GM12878 (cell line): ENCODE results near the gene PCF11. TPM values are rescaled to one million over a fixed set of nuclear protein-coding genes. Genes with fewer than 3 reads are reported as not detected.

Experiments
- ATAC-seq: fragments of 200-7000 bp; cut with Tn5 transposase; 3 replicates; pipeline ENCODE4 v1.9.1; 2020; ENCODE audit warnings: mild to moderate bottlenecking, moderate library complexity
- BruUV-seq: library from RNA; stranded (reverse); fragments of 400-500 nt; replicated peaks from 2 replicates; lab custom pipeline; 2021; lab: Mats Ljungman, UMichigan
- CTCF ChIA-PET: fragments of 300-600 bp; sonication (Branson Sonifier 250); formaldehyde crosslinking; extraction: SDS; loops from one replicate; lab custom pipeline; 2021; ENCODE audit warnings: inconsistent platforms; lab: Yijun Ruan, JAX
- POLR2A ChIA-PET: fragments of 350-600 bp; formaldehyde crosslinking; extraction: SDS; loops from one replicate; lab custom pipeline; 2021; ENCODE audit warnings: inconsistent platforms; lab: Charles Lee
- RAD21 ChIA-PET: fragments of 300-600 bp; sonication (Branson Sonifier 250); formaldehyde crosslinking; loops from one replicate; lab custom pipeline; 2023; ENCODE audit warnings: antibody characterized with exemption; ENCODE audit not compliant: unreplicated experiment; lab: Charles Lee
- SMC1A ChIA-PET: fragments of 300-600 bp; sonication (Branson Sonifier 250); formaldehyde crosslinking; loops from one replicate; lab custom pipeline; 2023; ENCODE audit not compliant: unreplicated experiment, uncharacterized antibody; lab: Charles Lee
- DNase-seq: peaks from one replicate; pipeline ENCODE4 v3.0.0-alpha.2; 2011; ENCODE audit warnings: low read depth, low spot score
- FAIRE-seq: peaks from 3 replicates; lab custom pipeline; 2011; peaks lifted over from hg19 to GRCh38; lab: Jason Lieb, UNC
- H2AFZ ChIP-seq: 2 replicates; pipeline ENCODE4 v1.6.0; 2011; ENCODE audit warnings: low read depth, low read length, control low read depth; ENCODE audit not compliant: control insufficient read depth
- H3K27ac ChIP-seq: 2 replicates; pipeline ENCODE4 v1.5.1; 2011; ENCODE audit warnings: control low read depth; ENCODE audit not compliant: control insufficient read depth, insufficient read depth
- H3K27me3 ChIP-seq, 2 experiments: replicated peaks in 1 of 2; 2 replicates each; pipeline versions ENCODE4 v1.6.0 to v1.6.1; 2011; ENCODE audit warnings: low read length in 1 of 2; ENCODE audit not compliant: control insufficient read depth in 2 of 2, insufficient read depth in 2 of 2
- H3K36me3 ChIP-seq, 2 experiments: 2 replicates each; pipeline ENCODE4 v1.5.1; 2011; ENCODE audit warnings: low read length in 1 of 2; ENCODE audit not compliant: control insufficient read depth in 2 of 2, insufficient read depth in 2 of 2
- H3K4me1 ChIP-seq: 2 replicates; pipeline ENCODE4 v1.6.1; 2011; ENCODE audit warnings: mild to moderate bottlenecking, low read length, moderate library complexity, mixed read lengths; ENCODE audit not compliant: control insufficient read depth, insufficient read depth
- H3K4me2 ChIP-seq: 2 replicates; pipeline ENCODE4 v1.6.0; 2011; ENCODE audit warnings: control low read depth; ENCODE audit not compliant: control insufficient read depth, insufficient read depth
- H3K4me3 ChIP-seq: fragments of 200-600 bp; sonication (generic); 2 replicates; pipeline ENCODE4 v1.5.1; 2016
- H3K79me2 ChIP-seq: 2 replicates; pipeline ENCODE4 v1.6.0; 2011; ENCODE audit warnings: low read length; ENCODE audit not compliant: control insufficient read depth, insufficient read depth
- H3K9ac ChIP-seq: 2 replicates; pipeline ENCODE4 v1.8.0; 2011; ENCODE audit warnings: low read length, control low read depth, mixed read lengths; ENCODE audit not compliant: control insufficient read depth, insufficient read depth
- H3K9me3 ChIP-seq: replicated peaks from 3 replicates; pipeline ENCODE4 v1.5.1; 2011; ENCODE audit warnings: mild to moderate bottlenecking, low read length; ENCODE audit not compliant: control insufficient read depth, insufficient read depth
- H4K20me1 ChIP-seq: 2 replicates; pipeline ENCODE4 v1.6.0; 2011; ENCODE audit not compliant: control insufficient read depth, insufficient read depth
- ATF7 ChIP-seq: fragments of 450-650 bp; IDR thresholded peaks from 2 replicates; pipeline ENCODE4 v1.6.1; 2016; ENCODE audit warnings: low read depth, mild to moderate bottlenecking
- BACH1 ChIP-seq: fragments of 450-650 bp; IDR thresholded peaks from 2 replicates; pipeline ENCODE4 v1.6.1; 2017; ENCODE audit warnings: mild to moderate bottlenecking, borderline replicate concordance
- CREM ChIP-seq: IDR thresholded peaks from 2 replicates; pipeline ENCODE4 v1.6.1; 2014; ENCODE audit warnings: antibody characterized with exemption, low read depth
- E4F1 ChIP-seq: fragments of 450-650 bp; IDR thresholded peaks from 2 replicates; pipeline ENCODE4 v1.6.1; 2018; ENCODE audit warnings: borderline replicate concordance, mild to moderate bottlenecking; ENCODE audit not compliant: partially characterized antibody
- EGR1 ChIP-seq, 2 experiments: IDR thresholded peaks; 1 replicate in 1 of 2; 2 replicates in 1 of 2; pipeline ENCODE4 v1.6.1; 2011 to 2012; ENCODE audit warnings: low read depth in 2 of 2, low read length in 2 of 2, borderline replicate concordance in 1 of 2, mild to moderate bottlenecking in 1 of 2, moderate library complexity in 1 of 2
- NRF1 ChIP-seq: conservative IDR thresholded peaks from 2 replicates; pipeline ENCODE4 v1.6.1; 2011; ENCODE audit warnings: mild to moderate bottlenecking, low read depth, low read length, improper control_type of control experiment
- PRDM15 ChIP-seq: fragments of 450-650 bp; formaldehyde crosslinking; IDR thresholded peaks from 2 replicates; pipeline ENCODE4 v1.4.0; 2020; ENCODE audit warnings: mild to moderate bottlenecking, moderate library complexity
- RCOR1 ChIP-seq: conservative IDR thresholded peaks from 2 replicates; pipeline ENCODE4 v1.6.1; 2012; ENCODE audit warnings: low read depth, low read length, improper control_type of control experiment
- SREBF2 ChIP-seq: IDR thresholded peaks from 2 replicates; pipeline ENCODE4 v1.6.1; 2012; ENCODE audit warnings: mild to moderate bottlenecking, low read length
- WGBS: methylation state at CpG from one replicate; pipeline ENCODE4 v1.1.6; 2016; ENCODE audit warnings: low lambda C conversion rate; ENCODE audit not compliant: insufficient replicate concordance, insufficient coverage; ENCODE audit errors: missing lambda C conversion rate; 5-methylcytosine and 5-hydroxymethylcytosine counted together
- in situ Hi-C: fragments of 300-500 bp; cut with MboI; formaldehyde crosslinking; loops from 9 replicates; pipeline ENCODE4 v1.14.3; 2018; ENCODE audit warnings: mixed read lengths
- intact Hi-C: fragments of 100-400 bp; cut with micrococcal nuclease; formaldehyde crosslinking; loops from one replicate; pipeline ENCODE4 v1.14.2; 2022; ENCODE audit not compliant: unreplicated experiment
- polyA plus RNA-seq, 11 experiments: library from polyadenylated mRNA; depleted of rRNA in 4 of 11; unstranded in 6 of 11; stranded (reverse) in 5 of 11; fragments of >200 nt; fragmentation: Nextera tagmentation in 4 of 11; fragmentation: Illumina TruSeq in 1 of 11; extraction: Ambion mirVana in 4 of 11; extraction: Trizol in 1 of 11; gene quantifications; 1 replicate in 1 of 11; 2 replicates in 10 of 11; pipeline versions ENCODE4 v1.2.1 to v1.2.3, GENCODE V29; 2011 to 2016; ENCODE audit warnings: inconsistent platforms in 2 of 11, missing spikeins in 2 of 11, low read depth in 1 of 11
- total RNA-seq, 4 experiments: library from RNA; depleted of rRNA in 3 of 4; stranded (reverse); fragments of >200 nt in 3 of 4; fragmentation: Illumina TruSeq in 1 of 4; extraction: Trizol in 1 of 4; gene quantifications; 2 replicates each; pipeline versions ENCODE4 v1.2.1 to v1.2.3, GENCODE V29; 2013 to 2021

PCF11 gene
- total and polyA plus RNA-seq, 10 of the 15 experiments (the other 5 are each of a cell fraction or from before 2014, with no cell fraction given) = 9.2 to 90.4 (median 48.0) TPM

GRCh38 chr11:83170865-83171264, 13.9 kb downstream of the PCF11 start:
- in situ Hi-C loops = no loop called here
- peak overlapping the region; percentile 30 for H3K4me3 ChIP-seq
- H3K4me1 ChIP-seq = peaks cover 10% of the 10 kb centered on the region
- no peaks in the 10 kb centered on the region for H3K27me3 ChIP-seq
- H3K36me3 ChIP-seq = peaks cover 12 to 67% of the 10 kb centered on the region in 2 experiments
- RAD21 ChIA-PET = no interaction called here
- TF ChIP-seq ATF7 = no peak
- TF ChIP-seq, all 136 proteins: peak for 0
- no peak overlapping the region for H3K9ac ChIP-seq
- CTCF ChIA-PET = interaction anchor here (4.0 kb wide), 1 partner anchor 11 kb away, joined by 17 read pairs; no protein-coding TSS in a partner anchor
- SMC1A ChIA-PET = interaction anchor here (1.3 to 4.2 kb wide), 4 partner anchors 7 to 62 kb away, joined by 5 to 19 read pairs (median 8); partner anchors contain the start of gene PCF11
- BruUV-seq = no TSS peak
- peaks cover 89% of the 10 kb centered on the region for H3K79me2 ChIP-seq
- H2AFZ ChIP-seq = no peak overlapping the region
- no peak overlapping the region for H3K27ac ChIP-seq
- peak overlapping the region; percentile 52 for H3K4me2 ChIP-seq
- intact Hi-C loops = no loop called here
- ATAC-seq (peak; percentile 18), FAIRE-seq (no peak), DNase-seq (no peak)
- H3K9me3 ChIP-seq = no peaks in the 10 kb centered on the region; the same call in 1 of the 3 replicates
- POLR2A ChIA-PET = no interaction called here
- 47% methylated on average over 2 of the region's 2 CpGs for WGBS
- H4K20me1 ChIP-seq = peaks cover 3% of the 10 kb centered on the region; the same call in 1 of the 2 replicates

- POLR2A ChIA-PET = interaction anchor here (0.7 to 1.5 kb wide), 3 partner anchors 17 to 166 kb away, joined by 3 read pairs; no protein-coding TSS in a partner anchor
- H3K79me2 ChIP-seq = peaks cover 81% of the 10 kb centered on the region
- in situ Hi-C loops = no loop called here
- H3K4me1 ChIP-seq = peaks cover 10% of the 10 kb centered on the region
- DNase-seq (no peak), FAIRE-seq (no peak), ATAC-seq (peak; percentile 18; the same call in 1 of the 3 replicates)
- H3K9me3 ChIP-seq = no peaks in the 10 kb centered on the region
- H3K27me3 ChIP-seq = no peaks in the 10 kb centered on the region
- CTCF ChIA-PET = interaction anchor here (0.6 to 4.0 kb wide), 5 partner anchors 9 to 271 kb away, joined by 3 to 17 read pairs (median 5); partner anchors contain the start of gene DDIAS
- BruUV-seq = no TSS peak
- H3K4me2 ChIP-seq = peak overlapping the region; percentile 22; the same call in 1 of the 2 replicates
- H4K20me1 ChIP-seq = peaks cover 3% of the 10 kb centered on the region; the same call in 1 of the 2 replicates
- H2AFZ ChIP-seq = no peak overlapping the region
- no peak overlapping the region for H3K4me3 ChIP-seq
- H3K9ac ChIP-seq = no peak overlapping the region
- intact Hi-C loops = no loop called here
- 49% methylated on average over 4 of the region's 4 CpGs for WGBS
- peaks cover 11 to 52% of the 10 kb centered on the region in 2 experiments for H3K36me3 ChIP-seq
- H3K27ac ChIP-seq = no peak overlapping the region
- SMC1A ChIA-PET = interaction anchor here (0.7 to 4.2 kb wide), 11 partner anchors 9 to 271 kb away, joined by 3 to 25 read pairs (median 4); partner anchors contain the start of genes DDIAS and RAB30
- RAD21 ChIA-PET = interaction anchor here (1.0 to 1.9 kb wide), 7 partner anchors 10 to 305 kb away, joined by 3 to 5 read pairs (median 4); no protein-coding TSS in a partner anchor
- TF ChIP-seq CREM = no peak
- TF ChIP-seq PRDM15 (CRISPR knock-in tag) = no peak
- TF ChIP-seq E4F1 = no peak
- no peak for TF ChIP-seq SREBF2
- no peak for TF ChIP-seq BACH1
- no peak for TF ChIP-seq EGR1 (IDR thresholded peaks at IDR 0.05; ENCODE audit: borderline replicate concordance in 1 of 2, low read depth in 2 of 2, low read length in 2 of 2)
- no peak for TF ChIP-seq RCOR1
- no peak for TF ChIP-seq NRF1
These were observed 15.6 kb downstream of the PCF11 start for GRCh38 chr11:83172551-83172950.
